HG02678 (cell line): ENCODE data around the gene SLC39A11.
"Not testable (repeated sequence)": the region's sequence is repeated elsewhere in the genome, so short reads cannot be mapped to it uniquely, and the experiment has no call there.

Experiments used
- ATAC-seq: cut with Tn5 transposase; IDR thresholded peaks from one replicate; pipeline ENCODE4 v1.9.1; 2021; ENCODE audit warnings: mild to moderate bottlenecking, moderate library complexity; ENCODE audit not compliant: unreplicated experiment

Gene SLC39A11

GRCh38 chr17:72927760-72928159, 164.7 kb downstream of the SLC39A11 start:
- ATAC-seq: no peak

GRCh38 chr17:72927146-72927545, 165.3 kb downstream of the SLC39A11 start:
- ATAC-seq: no peak

GRCh38 chr17:72926171-72926570, 166.3 kb downstream of the SLC39A11 start:
- no peak for ATAC-seq

GRCh38 chr17:72924196-72924595, 168.3 kb downstream of the SLC39A11 start:
- no peak for ATAC-seq

GRCh38 chr17:72922219-72922618, 170.3 kb downstream of the SLC39A11 start:
- no peak for ATAC-seq

GRCh38 chr17:72921347-72922054, 171.0 kb downstream of the SLC39A11 start:
- ATAC-seq: no peak

- ATAC-seq: no peak
Observed at GRCh38 chr17:72920513-72920912, 172.0 kb downstream of the SLC39A11 start.

GRCh38 chr17:72916991-72917390, 175.5 kb downstream of the SLC39A11 start:
- no peak for ATAC-seq

GRCh38 chr17:72915625-72916081, 176.8 kb downstream of the SLC39A11 start:
- no peak for ATAC-seq

GRCh38 chr17:72913142-72913682, 179.3 kb downstream of the SLC39A11 start:
- no peak for ATAC-seq

GRCh38 chr17:72906306-72906705, 186.2 kb downstream of the SLC39A11 start:
- no peak for ATAC-seq

GRCh38 chr17:72903522-72903921, 189.0 kb downstream of the SLC39A11 start:
- ATAC-seq: no peak

GRCh38 chr17:72901657-72902056, 190.8 kb downstream of the SLC39A11 start:
- ATAC-seq: no peak

GRCh38 chr17:72901083-72901482, 191.4 kb downstream of the SLC39A11 start:
- ATAC-seq: no peak

GRCh38 chr17:72900654-72900971, 191.9 kb downstream of the SLC39A11 start:
- no peak for ATAC-seq

- no peak for ATAC-seq
Observed at GRCh38 chr17:72898725-72899124, 193.8 kb downstream of the SLC39A11 start.

GRCh38 chr17:72896288-72896687, 196.2 kb downstream of the SLC39A11 start:
- not testable (repeated sequence) for ATAC-seq

GRCh38 chr17:72891627-72892026, 200.9 kb downstream of the SLC39A11 start:
- no peak for ATAC-seq

GRCh38 chr17:72890711-72891110, 201.8 kb downstream of the SLC39A11 start:
- no peak for ATAC-seq

GRCh38 chr17:72887917-72888316, 204.6 kb downstream of the SLC39A11 start:
- ATAC-seq: no peak

GRCh38 chr17:72887322-72887721, 205.2 kb downstream of the SLC39A11 start:
- ATAC-seq: no peak

- no peak for ATAC-seq
Observed at GRCh38 chr17:72886622-72887021, 205.9 kb downstream of the SLC39A11 start.

- ATAC-seq: no peak
Observed at GRCh38 chr17:72884066-72884465, 208.4 kb downstream of the SLC39A11 start.
